ENCODE data around the gene PPP1R27. TPM values are rescaled to one million over a fixed set of nuclear protein-coding genes. Genes with fewer than 3 reads are reported as not detected.

Gene PPP1R27
- total RNA-seq, 1 experiment from 2014 or later, result not detected

GRCh38 chr17:81867991-81868673 is 33.3 kb upstream of the PPP1R27 start:
- Mint-ChIP-seq H3K4me1 (ENCODE audit: insufficient read depth, unreplicated experiment) (peaks cover 25% of the 10 kb centered on the region), H3K27ac (ENCODE audit: low read depth, unreplicated experiment) (peak overlapping the region; percentile 28), H3K36me3 (ENCODE audit: insufficient read depth, unreplicated experiment) (peaks cover 83% of the 10 kb centered on the region), H3K9me3 (ENCODE audit: unreplicated experiment) (no peaks in the 10 kb centered on the region), H3K4me3 (ENCODE audit: unreplicated experiment) (peak overlapping the region; percentile 49), H3K27me3 (ENCODE audit: insufficient read depth, unreplicated experiment) (no peaks in the 10 kb centered on the region)
- peak; percentile 48 for DNase-seq (ENCODE audit: unreplicated experiment)
- BruUV-seq (replicated peaks), result no TSS peak
- intact Hi-C loops (cut with micrococcal nuclease), result loop anchor here (10.0 kb wide), 1 partner anchor 47 kb away; the partner anchor contains the start of genes PCYT2 and SIRT7
- ChIA-PET CTCF (no interaction called here), POLR2A (interaction anchor here (0.6 to 3.0 kb wide), 5 partner anchors 18 to 164 kb away, joined by 3 to 21 read pairs (median 5); partner anchors contain the start of gene MCRIP1)
- TF ChIP-seq, protein P1, sequence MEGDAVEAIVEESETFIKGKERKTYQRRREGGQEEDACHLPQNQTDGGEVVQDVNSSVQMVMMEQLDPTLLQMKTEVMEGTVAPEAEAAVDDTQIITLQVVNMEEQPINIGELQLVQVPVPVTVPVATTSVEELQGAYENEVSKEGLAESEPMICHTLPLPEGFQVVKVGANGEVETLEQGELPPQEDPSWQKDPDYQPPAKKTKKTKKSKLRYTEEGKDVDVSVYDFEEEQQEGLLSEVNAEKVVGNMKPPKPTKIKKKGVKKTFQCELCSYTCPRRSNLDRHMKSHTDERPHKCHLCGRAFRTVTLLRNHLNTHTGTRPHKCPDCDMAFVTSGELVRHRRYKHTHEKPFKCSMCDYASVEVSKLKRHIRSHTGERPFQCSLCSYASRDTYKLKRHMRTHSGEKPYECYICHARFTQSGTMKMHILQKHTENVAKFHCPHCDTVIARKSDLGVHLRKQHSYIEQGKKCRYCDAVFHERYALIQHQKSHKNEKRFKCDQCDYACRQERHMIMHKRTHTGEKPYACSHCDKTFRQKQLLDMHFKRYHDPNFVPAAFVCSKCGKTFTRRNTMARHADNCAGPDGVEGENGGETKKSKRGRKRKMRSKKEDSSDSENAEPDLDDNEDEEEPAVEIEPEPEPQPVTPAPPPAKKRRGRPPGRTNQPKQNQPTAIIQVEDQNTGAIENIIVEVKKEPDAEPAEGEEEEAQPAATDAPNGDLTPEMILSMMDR (IDR thresholded peaks at IDR 0.05; ENCODE audit: unreplicated experiment), result no peak

DNA sequence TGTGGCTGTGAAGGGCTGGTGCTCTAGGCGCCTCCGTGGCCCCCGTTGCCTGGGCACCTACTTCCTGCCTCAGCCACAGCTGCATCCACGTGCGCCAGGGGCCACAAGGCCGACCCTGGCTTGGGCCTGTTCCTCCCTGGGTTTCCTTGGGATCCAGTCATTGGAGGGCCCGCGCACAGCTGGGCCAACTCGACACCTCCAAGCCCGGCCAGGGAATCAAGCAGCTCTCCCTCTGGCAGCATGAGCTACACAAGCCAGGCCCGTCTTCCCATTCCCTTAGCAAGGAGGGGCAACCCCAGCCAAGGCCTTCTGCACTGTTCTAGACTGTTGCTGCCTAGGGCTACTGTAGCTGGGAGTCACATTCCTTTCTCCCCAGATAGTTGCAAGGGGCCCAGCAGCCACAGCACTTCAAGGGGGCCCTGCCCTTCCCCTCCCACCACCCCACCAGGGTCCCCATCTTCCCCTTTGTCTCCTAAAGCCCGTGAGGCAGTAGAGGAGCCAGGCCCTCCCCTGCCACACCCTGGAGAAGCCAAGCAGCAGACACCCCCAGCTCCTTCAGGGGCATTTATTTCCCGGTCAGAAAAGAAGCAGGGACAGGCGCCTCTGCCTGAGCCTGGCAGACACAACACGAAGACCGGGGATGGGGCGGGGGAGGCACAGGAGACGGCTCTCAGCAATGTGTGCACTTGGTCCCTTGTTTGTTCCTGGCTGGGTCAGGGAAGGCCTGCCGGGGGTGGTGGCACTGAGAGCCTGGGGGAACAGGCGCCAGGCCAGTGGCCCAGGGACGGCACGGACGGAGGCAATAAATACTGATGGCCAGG is 32.5 kb upstream of the PPP1R27 start:
- H3K27ac Mint-ChIP-seq (ENCODE audit: low read depth, unreplicated experiment), result peak overlapping the region; percentile 28
- ChIA-PET CTCF (interaction anchor here (0.5 kb wide), 1 partner anchor 14 kb away, joined by 4 read pairs; no protein-coding TSS in a partner anchor), POLR2A (interaction anchor here (0.7 to 2.1 kb wide), 15 partner anchors 12 to 164 kb away, joined by 3 to 21 read pairs (median 4); partner anchors contain the start of genes MCRIP1 and MRPL12)
- DNase-seq (ENCODE audit: unreplicated experiment), result peak; percentile 55
- H3K9me3 Mint-ChIP-seq (ENCODE audit: unreplicated experiment), result no peaks in the 10 kb centered on the region
- H3K27me3 Mint-ChIP-seq (ENCODE audit: insufficient read depth, unreplicated experiment), result no peaks in the 10 kb centered on the region
- H3K4me1 Mint-ChIP-seq (ENCODE audit: insufficient read depth, unreplicated experiment), result peaks cover 31% of the 10 kb centered on the region
- BruUV-seq (replicated peaks), result no TSS peak
- TF ChIP-seq, protein P1 (IDR thresholded peaks at IDR 0.05; ENCODE audit: unreplicated experiment), result no peak
- H3K4me3 Mint-ChIP-seq (ENCODE audit: unreplicated experiment), result no peak overlapping the region
- intact Hi-C loops (cut with micrococcal nuclease), result loop anchor here (10.0 kb wide), 1 partner anchor 47 kb away; the partner anchor contains the start of genes PCYT2 and SIRT7
- H3K36me3 Mint-ChIP-seq (ENCODE audit: insufficient read depth, unreplicated experiment), result peaks cover 91% of the 10 kb centered on the region

GRCh38 chr17:81866440-81867169 is 31.8 kb upstream of the PPP1R27 start:
- H3K4me1 Mint-ChIP-seq (ENCODE audit: insufficient read depth, unreplicated experiment), result peaks cover 31% of the 10 kb centered on the region
- no peak for DNase-seq (ENCODE audit: unreplicated experiment)
- H3K9me3 Mint-ChIP-seq (ENCODE audit: unreplicated experiment), result no peaks in the 10 kb centered on the region
- H3K4me3 Mint-ChIP-seq (ENCODE audit: unreplicated experiment), result no peak overlapping the region
- H3K36me3 Mint-ChIP-seq (ENCODE audit: insufficient read depth, unreplicated experiment), result peaks cover 87% of the 10 kb centered on the region
- H3K27ac Mint-ChIP-seq (ENCODE audit: low read depth, unreplicated experiment), result no peak overlapping the region
- CTCF ChIA-PET, result interaction anchor here (0.5 kb wide), 1 partner anchor 198 kb away, joined by 8 read pairs; no protein-coding TSS in a partner anchor
- TF ChIP-seq, protein P1 (IDR thresholded peaks at IDR 0.05; ENCODE audit: unreplicated experiment), result no peak
- intact Hi-C loops (cut with micrococcal nuclease), result loop anchor here (10.0 kb wide), 1 partner anchor 48 kb away; the partner anchor contains the start of genes PCYT2 and SIRT7
- H3K27me3 Mint-ChIP-seq (ENCODE audit: insufficient read depth, unreplicated experiment), result no peaks in the 10 kb centered on the region
- no TSS peak for BruUV-seq (replicated peaks)
- POLR2A ChIA-PET, result interaction anchor here (0.8 to 2.1 kb wide), 15 partner anchors 9 to 163 kb away, joined by 3 to 21 read pairs (median 4); partner anchors contain the start of genes MCRIP1 and MRPL12
